GM23338 (cell line): ENCODE measurements around the gene CCND1.

Experiments used
- CTCF ChIP-seq, 2 experiments: fragments of 200-600 bp in 1 of 2; sonication (generic) in 1 of 2; conservative IDR thresholded peaks; 2 replicates each; pipeline versions ENCODE4 v1.5.1 to v1.6.1; 2016 to 2017; ENCODE audit warnings: antibody characterized with exemption in 2 of 2, low read depth in 2 of 2, mild to moderate bottlenecking in 2 of 2, moderate library complexity in 1 of 2
- EZH2 ChIP-seq: fragments of 200-600 bp; sonication (generic); IDR thresholded peaks from one replicate; pipeline ENCODE4 v1.8.0; 2017; ENCODE audit warnings: antibody characterized with exemption, mild to moderate bottlenecking, low read depth; ENCODE audit not compliant: unreplicated experiment
- JUNB ChIP-seq: IDR thresholded peaks from one replicate; pipeline ENCODE4 v1.6.1; 2016; ENCODE audit warnings: antibody characterized with exemption; ENCODE audit not compliant: unreplicated experiment
- POLR2AphosphoS5 ChIP-seq: IDR thresholded peaks from 2 replicates; pipeline ENCODE4 v1.6.1; 2016; ENCODE audit warnings: antibody characterized with exemption, low read depth

GRCh38 chr11:69697469-69697843, 56.5 kb downstream of the CCND1 start:
- TF ChIP-seq CTCF (conservative IDR thresholded peaks at IDR 0.05; ENCODE audit: low read depth in 2 of 2) (no peak), EZH2 (no peak), POLR2AphosphoS5 (no peak), JUNB (no peak)
